ENCODE data around the gene UST.
A peak's percentile ranks its signal among the peaks of the same experiment; 100 is the strongest.
"Not testable (repeated sequence)": the region's sequence is repeated elsewhere in the genome, so short reads cannot be mapped to it uniquely, and the experiment has no call there.

The UST gene

GRCh38 chr6:148972481-148972880, 225.7 kb downstream of the UST start:
- in situ Hi-C loops (cut with MboI; ENCODE audit: low pct_unique_long_range_greater_than_20kb, low sequenced_read_pairs, unreplicated experiment) = no loop called here
- peak; percentile 42 for DNase-seq (ENCODE audit: low spot score)

GRCh38 chr6:148973538-148974208, 226.8 kb downstream of the UST start:
- in situ Hi-C loops (cut with MboI; ENCODE audit: low pct_unique_long_range_greater_than_20kb, low sequenced_read_pairs, unreplicated experiment) = no loop called here
- TF ChIP-seq CTCF (IDR thresholded peaks at IDR 0.05; ENCODE audit: extremely low read depth, insufficient read depth, missing control alignments) = no peak

More at GRCh38 chr6:148972481-148972880, 225.7 kb downstream of the UST start:
- no peak for TF ChIP-seq CTCF (IDR thresholded peaks at IDR 0.05; ENCODE audit: extremely low read depth, insufficient read depth, missing control alignments)

GRCh38 chr6:148974351-148974750, 227.5 kb downstream of the UST start:
- no peak for TF ChIP-seq CTCF (IDR thresholded peaks at IDR 0.05; ENCODE audit: extremely low read depth, insufficient read depth, missing control alignments)
- in situ Hi-C loops (cut with MboI; ENCODE audit: low pct_unique_long_range_greater_than_20kb, low sequenced_read_pairs, unreplicated experiment) = no loop called here
- no peak for DNase-seq (ENCODE audit: low spot score)

More at GRCh38 chr6:148973538-148974208, 226.8 kb downstream of the UST start:
- no peak for DNase-seq (ENCODE audit: low spot score)

DNA sequence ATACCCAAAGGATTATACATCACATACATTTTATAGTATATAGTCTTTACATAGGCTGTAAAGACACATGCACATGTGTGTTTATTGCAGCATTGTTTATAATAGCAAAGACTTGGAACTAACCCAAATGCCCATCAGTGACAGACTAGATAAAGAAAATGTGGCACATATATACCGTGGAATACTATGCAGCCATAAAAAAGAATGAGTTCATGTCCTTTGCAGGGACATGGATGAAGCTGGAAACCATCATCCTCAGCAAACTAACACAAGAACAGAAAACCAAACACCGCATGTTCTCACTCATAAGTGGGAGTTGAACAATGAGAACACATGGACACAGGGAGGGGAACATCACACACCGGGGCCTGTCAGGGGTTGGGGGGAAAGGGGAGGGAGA, 231.5 kb downstream of the UST start:
- DNase-seq (ENCODE audit: low spot score); in situ Hi-C loops (cut with MboI; ENCODE audit: low pct_unique_long_range_greater_than_20kb, low sequenced_read_pairs, unreplicated experiment): not testable (repeated sequence)

DNA sequence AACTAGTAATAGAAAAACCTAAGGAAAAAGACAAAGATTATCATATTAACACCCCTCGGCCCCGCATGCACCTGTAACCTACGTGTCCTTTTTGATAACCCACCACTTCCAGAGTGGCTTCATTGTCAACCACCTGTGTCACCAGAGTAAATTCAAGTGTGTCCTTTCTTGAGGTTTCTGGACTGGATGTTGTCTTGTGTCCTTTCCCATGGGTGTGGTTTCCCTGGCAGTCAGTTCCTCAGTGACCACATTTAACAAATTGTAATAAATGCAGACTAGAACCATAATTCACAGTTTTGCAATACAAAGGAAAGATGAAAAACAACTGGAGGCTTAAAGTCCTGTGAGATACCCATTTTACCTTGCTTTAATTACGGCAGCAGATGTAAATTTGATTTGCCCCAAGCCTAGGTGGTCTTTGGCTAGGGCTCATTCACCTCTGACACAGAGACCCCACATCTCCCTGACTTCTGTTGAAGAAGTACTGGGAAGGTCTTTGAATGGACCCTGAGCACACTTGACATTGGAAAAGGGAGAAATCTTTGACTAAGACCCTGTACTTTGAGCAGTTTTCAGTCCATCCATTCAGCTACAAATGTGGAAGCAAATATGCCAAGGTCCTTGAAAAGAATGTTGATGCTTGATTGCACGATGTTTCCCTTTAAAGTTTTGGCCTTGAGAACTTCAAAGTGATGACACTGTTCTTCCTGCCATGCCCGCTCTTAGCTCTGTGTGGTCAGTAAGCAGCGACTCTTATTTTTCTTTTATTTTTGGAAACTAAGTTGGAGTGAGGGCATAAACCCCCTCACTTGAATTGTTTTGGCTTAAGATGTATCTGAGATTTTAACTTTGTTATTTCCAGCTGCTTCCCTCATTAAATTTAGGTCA, 232.4 kb downstream of the UST start:
- no peak for DNase-seq (ENCODE audit: low spot score)
- in situ Hi-C loops (cut with MboI; ENCODE audit: low pct_unique_long_range_greater_than_20kb, low sequenced_read_pairs, unreplicated experiment) = no loop called here
- no peak for TF ChIP-seq CTCF (IDR thresholded peaks at IDR 0.05; ENCODE audit: extremely low read depth, insufficient read depth, missing control alignments)

- TF ChIP-seq CTCF (IDR thresholded peaks at IDR 0.05; ENCODE audit: extremely low read depth, insufficient read depth, missing control alignments) = no peak
- no peak for DNase-seq (ENCODE audit: low spot score)
- in situ Hi-C loops (cut with MboI; ENCODE audit: low pct_unique_long_range_greater_than_20kb, low sequenced_read_pairs, unreplicated experiment) = no loop called here
These were observed 233.4 kb downstream of the UST start for GRCh38 chr6:148980234-148980633.

- in situ Hi-C loops (cut with MboI; ENCODE audit: low pct_unique_long_range_greater_than_20kb, low sequenced_read_pairs, unreplicated experiment) = no loop called here
- DNase-seq (ENCODE audit: low spot score) = no peak
These were observed 234.7 kb downstream of the UST start for GRCh38 chr6:148981515-148981914.

More at GRCh38 chr6:148981515-148981914, 234.7 kb downstream of the UST start:
- TF ChIP-seq CTCF (IDR thresholded peaks at IDR 0.05; ENCODE audit: extremely low read depth, insufficient read depth, missing control alignments) = no peak
